ENCODE data around the gene AMT. TPM values are rescaled to one million over a fixed set of nuclear protein-coding genes. Genes with fewer than 3 reads are reported as not detected.

AMT gene
- total and polyA plus RNA-seq, 2 of the 13 experiments (the other 11 are each of a cell fraction or from before 2014, with no cell fraction given) = 35.3 to 59.0 TPM

GRCh38 chr3:49469037-49469935 lies 47.0 kb upstream of the AMT start (continued):
- TF ChIP-seq, protein P1, sequence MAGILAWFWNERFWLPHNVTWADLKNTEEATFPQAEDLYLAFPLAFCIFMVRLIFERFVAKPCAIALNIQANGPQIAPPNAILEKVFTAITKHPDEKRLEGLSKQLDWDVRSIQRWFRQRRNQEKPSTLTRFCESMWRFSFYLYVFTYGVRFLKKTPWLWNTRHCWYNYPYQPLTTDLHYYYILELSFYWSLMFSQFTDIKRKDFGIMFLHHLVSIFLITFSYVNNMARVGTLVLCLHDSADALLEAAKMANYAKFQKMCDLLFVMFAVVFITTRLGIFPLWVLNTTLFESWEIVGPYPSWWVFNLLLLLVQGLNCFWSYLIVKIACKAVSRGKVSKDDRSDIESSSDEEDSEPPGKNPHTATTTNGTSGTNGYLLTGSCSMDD (CRISPR knock-in tag; IDR thresholded peaks at IDR 0.05) = no peak
- TF ChIP-seq ZNF543 (CRISPR knock-in tag; IDR thresholded peaks at IDR 0.05) (0 out of 2 replicates have a peak, but pooled peaks have one; percentile 47), TMF1 (CRISPR knock-in tag; IDR thresholded peaks at IDR 0.05; ENCODE audit: low read depth) (no peak), PAX8 (CRISPR knock-in tag; IDR thresholded peaks at IDR 0.05; ENCODE audit: borderline replicate concordance) (no peak), XBP1 (CRISPR knock-in tag; IDR thresholded peaks at IDR 0.05) (no peak), ETV6 (CRISPR knock-in tag; conservative IDR thresholded peaks at IDR 0.05) (no peak; the same call in 1 of the 2 replicates), NBN (conservative IDR thresholded peaks at IDR 0.05) (no peak), ZNF616 (CRISPR knock-in tag; IDR thresholded peaks at IDR 0.05; ENCODE audit: low read depth) (no peak), MYPOP (CRISPR knock-in tag; IDR thresholded peaks at IDR 0.05) (no peak; the same call in 1 of the 2 replicates), ZNF292 (CRISPR knock-in tag; IDR thresholded peaks at IDR 0.05; ENCODE audit: borderline replicate concordance, low read depth) (0 out of 2 replicates have a peak, but pooled peaks have one; percentile 11), TOPORS (CRISPR knock-in tag; IDR thresholded peaks at IDR 0.05) (no peak), ZNF782 (CRISPR knock-in tag; IDR thresholded peaks at IDR 0.05; ENCODE audit: borderline replicate concordance) (peak; percentile 36; the same call in 1 of the 2 replicates), TEAD3 (CRISPR knock-in tag; optimal IDR thresholded peaks at IDR 0.05; ENCODE audit: borderline replicate concordance) (peak; percentile 68), ZNF207 (IDR thresholded peaks at IDR 0.05; ENCODE audit: borderline replicate concordance) (no peak), ARID4A (CRISPR knock-in tag; IDR thresholded peaks at IDR 0.05; ENCODE audit: borderline replicate concordance) (no peak), SMAD3 (CRISPR knock-in tag; IDR thresholded peaks at IDR 0.05) (no peak), AGO2 (optimal IDR thresholded peaks at IDR 0.05; ENCODE audit: low read depth, low read length) (no peak), ATF5 (CRISPR knock-in tag; IDR thresholded peaks at IDR 0.05; ENCODE audit: low read depth) (no peak), NFE2L2 (IDR thresholded peaks at IDR 0.05; ENCODE audit: low read length) (no peak)
- TF ChIP-seq, protein P2, sequence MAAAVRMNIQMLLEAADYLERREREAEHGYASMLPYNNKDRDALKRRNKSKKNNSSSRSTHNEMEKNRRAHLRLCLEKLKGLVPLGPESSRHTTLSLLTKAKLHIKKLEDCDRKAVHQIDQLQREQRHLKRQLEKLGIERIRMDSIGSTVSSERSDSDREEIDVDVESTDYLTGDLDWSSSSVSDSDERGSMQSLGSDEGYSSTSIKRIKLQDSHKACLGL (CRISPR knock-in tag; IDR thresholded peaks at IDR 0.05) = no peak
- TF ChIP-seq, protein P3, sequence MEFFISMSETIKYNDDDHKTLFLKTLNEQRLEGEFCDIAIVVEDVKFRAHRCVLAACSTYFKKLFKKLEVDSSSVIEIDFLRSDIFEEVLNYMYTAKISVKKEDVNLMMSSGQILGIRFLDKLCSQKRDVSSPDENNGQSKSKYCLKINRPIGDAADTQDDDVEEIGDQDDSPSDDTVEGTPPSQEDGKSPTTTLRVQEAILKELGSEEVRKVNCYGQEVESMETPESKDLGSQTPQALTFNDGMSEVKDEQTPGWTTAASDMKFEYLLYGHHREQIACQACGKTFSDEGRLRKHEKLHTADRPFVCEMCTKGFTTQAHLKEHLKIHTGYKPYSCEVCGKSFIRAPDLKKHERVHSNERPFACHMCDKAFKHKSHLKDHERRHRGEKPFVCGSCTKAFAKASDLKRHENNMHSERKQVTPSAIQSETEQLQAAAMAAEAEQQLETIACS (CRISPR knock-in tag; IDR thresholded peaks at IDR 0.05) = no peak

Measured in HepG2 (cell line).